ENCODE data around the gene CD8B2.
"Not testable (repeated sequence)": the region's sequence is repeated elsewhere in the genome, so short reads cannot be mapped to it uniquely, and the experiment has no call there.

CD8B2 gene

GRCh38 chr2:106560773-106561172 is 73.6 kb downstream of the CD8B2 start:
- H3K4me3 ChIP-seq (ENCODE audit: low read depth, low read length) = no peak overlapping the region
- DNase-seq (ENCODE audit: low read depth) = no peak
- TF ChIP-seq CTCF (IDR thresholded peaks at IDR 0.05; ENCODE audit: insufficient read depth, low read depth, low read length, missing control alignments) = no peak

- H3K4me3 ChIP-seq (ENCODE audit: low read depth, low read length) = no peak overlapping the region
- no peak for TF ChIP-seq CTCF (IDR thresholded peaks at IDR 0.05; ENCODE audit: insufficient read depth, low read depth, low read length, missing control alignments)
- DNase-seq (ENCODE audit: low read depth) = no peak
These were observed 74.2 kb downstream of the CD8B2 start for GRCh38 chr2:106561356-106561755.

- TF ChIP-seq CTCF (IDR thresholded peaks at IDR 0.05; ENCODE audit: insufficient read depth, low read depth, low read length, missing control alignments) = no peak
- H3K4me3 ChIP-seq (ENCODE audit: low read depth, low read length) = no peak overlapping the region
- no peak for DNase-seq (ENCODE audit: low read depth)
These were observed 74.6 kb downstream of the CD8B2 start for GRCh38 chr2:106561803-106562202.

GRCh38 chr2:106562268-106563186 is 75.4 kb downstream of the CD8B2 start:
- H3K4me3 ChIP-seq (ENCODE audit: low read depth, low read length) = no peak overlapping the region
- TF ChIP-seq CTCF (IDR thresholded peaks at IDR 0.05; ENCODE audit: insufficient read depth, low read depth, low read length, missing control alignments) = no peak
- no peak for DNase-seq (ENCODE audit: low read depth)

GRCh38 chr2:106563195-106563594 is 76.0 kb downstream of the CD8B2 start:
- TF ChIP-seq CTCF (IDR thresholded peaks at IDR 0.05; ENCODE audit: insufficient read depth, low read depth, low read length, missing control alignments) = no peak
- DNase-seq (ENCODE audit: low read depth) = no peak
- no peak overlapping the region for H3K4me3 ChIP-seq (ENCODE audit: low read depth, low read length)

GRCh38 chr2:106565599-106565998 is 78.4 kb downstream of the CD8B2 start:
- no peak for TF ChIP-seq CTCF (IDR thresholded peaks at IDR 0.05; ENCODE audit: insufficient read depth, low read depth, low read length, missing control alignments)
- no peak for DNase-seq (ENCODE audit: low read depth)
- no peak overlapping the region for H3K4me3 ChIP-seq (ENCODE audit: low read depth, low read length)

GRCh38 chr2:106566050-106566449 is 78.9 kb downstream of the CD8B2 start:
- no peak for DNase-seq (ENCODE audit: low read depth)
- no peak for TF ChIP-seq CTCF (IDR thresholded peaks at IDR 0.05; ENCODE audit: insufficient read depth, low read depth, low read length, missing control alignments)

GRCh38 chr2:106566484-106566883 is 79.3 kb downstream of the CD8B2 start:
- not testable (repeated sequence) for DNase-seq (ENCODE audit: low read depth); H3K4me3 ChIP-seq (ENCODE audit: low read depth, low read length)

More at GRCh38 chr2:106566050-106566449, 78.9 kb downstream of the CD8B2 start:
- H3K4me3 ChIP-seq (ENCODE audit: low read depth, low read length) = no peak overlapping the region

All from GM12865 (cell line).